HL-60 (cell line): ENCODE data around the gene MAP2.

Source experiments
- DNase-seq, 2 experiments: peaks; one replicate each; pipeline ENCODE4 v3.0.0-alpha.2; 2010 to 2020; ENCODE audit warnings: low read depth in 1 of 2, low spot score in 1 of 2
- H3K27ac ChIP-seq: fragments of 250-450 bp; sonication (Bioruptor Pico); replicated peaks from 2 replicates; pipeline ENCODE4 v1.5.1; 2020; ENCODE audit warnings: mild to moderate bottlenecking, moderate library complexity
- H3K27me3 ChIP-seq: fragments of 250-450 bp; sonication (Bioruptor Pico); 2 replicates; pipeline ENCODE4 v1.5.1; 2021; ENCODE audit warnings: mild to moderate bottlenecking, moderate library complexity; ENCODE audit not compliant: insufficient read depth, poor library complexity, severe bottlenecking
- H3K4me3 ChIP-seq: replicated peaks from 2 replicates; pipeline ENCODE4 v1.5.1; 2011; ENCODE audit warnings: mild to moderate bottlenecking, control low read depth, low read length; ENCODE audit not compliant: insufficient read depth
- GABPA ChIP-seq: IDR thresholded peaks from 2 replicates; pipeline ENCODE4 v1.6.1; 2012; ENCODE audit warnings: low read depth
- POLR2AphosphoS5 ChIP-seq: IDR thresholded peaks from 2 replicates; pipeline ENCODE4 v1.6.1; 2012; ENCODE audit warnings: low read depth
- SPI1 ChIP-seq: IDR thresholded peaks from 2 replicates; pipeline ENCODE4 v1.6.1; 2012; ENCODE audit warnings: low read depth, mild to moderate bottlenecking, borderline replicate concordance
- TF ChIP-seq, protein P1 (sequence below): IDR thresholded peaks from 2 replicates; pipeline ENCODE4 v1.6.1; 2012; ENCODE audit warnings: low read depth; ENCODE audit not compliant: insufficient replicate concordance
- TF ChIP-seq, protein P2 (sequence below): IDR thresholded peaks from one replicate; pipeline ENCODE4 v1.5.1; 2011; ENCODE audit warnings: low read length, control low read depth, inconsistent platforms; ENCODE audit not compliant: insufficient read depth

MAP2 gene

DNA sequence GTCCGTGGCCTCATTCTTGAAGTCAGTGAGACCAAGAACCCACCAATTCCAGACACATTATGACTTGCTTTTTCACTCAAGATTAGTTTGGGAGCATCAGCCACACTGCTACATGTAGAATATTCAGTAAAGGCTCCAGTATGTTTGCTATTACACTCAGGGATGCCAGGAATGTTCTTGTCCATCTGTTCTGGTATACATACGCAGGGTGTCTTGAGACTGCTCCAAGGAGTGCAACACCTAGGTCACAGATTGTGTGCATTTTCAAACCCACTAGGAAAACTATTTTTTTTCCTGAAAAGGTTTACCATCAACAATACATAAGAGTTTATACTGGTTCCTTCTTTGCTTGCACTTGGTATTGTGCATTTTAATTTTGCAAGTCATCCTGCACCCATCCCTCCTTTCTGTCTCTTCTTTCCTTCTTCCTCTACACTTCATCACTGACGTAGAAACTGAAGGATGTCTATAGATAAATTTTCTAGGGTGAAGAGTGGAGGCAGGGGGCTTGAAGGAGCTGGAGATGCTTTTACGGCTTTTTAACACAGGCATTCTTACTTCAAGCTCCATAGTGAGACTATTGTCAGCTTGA lies 35.3 kb upstream of the MAP2 start:
- H3K27me3 ChIP-seq, result no peaks in the 10 kb centered on the region
- DNase-seq, result no peak
- TF ChIP-seq SPI1 (no peak), POLR2AphosphoS5 (no peak), GABPA (no peak)
- TF ChIP-seq, protein P1, sequence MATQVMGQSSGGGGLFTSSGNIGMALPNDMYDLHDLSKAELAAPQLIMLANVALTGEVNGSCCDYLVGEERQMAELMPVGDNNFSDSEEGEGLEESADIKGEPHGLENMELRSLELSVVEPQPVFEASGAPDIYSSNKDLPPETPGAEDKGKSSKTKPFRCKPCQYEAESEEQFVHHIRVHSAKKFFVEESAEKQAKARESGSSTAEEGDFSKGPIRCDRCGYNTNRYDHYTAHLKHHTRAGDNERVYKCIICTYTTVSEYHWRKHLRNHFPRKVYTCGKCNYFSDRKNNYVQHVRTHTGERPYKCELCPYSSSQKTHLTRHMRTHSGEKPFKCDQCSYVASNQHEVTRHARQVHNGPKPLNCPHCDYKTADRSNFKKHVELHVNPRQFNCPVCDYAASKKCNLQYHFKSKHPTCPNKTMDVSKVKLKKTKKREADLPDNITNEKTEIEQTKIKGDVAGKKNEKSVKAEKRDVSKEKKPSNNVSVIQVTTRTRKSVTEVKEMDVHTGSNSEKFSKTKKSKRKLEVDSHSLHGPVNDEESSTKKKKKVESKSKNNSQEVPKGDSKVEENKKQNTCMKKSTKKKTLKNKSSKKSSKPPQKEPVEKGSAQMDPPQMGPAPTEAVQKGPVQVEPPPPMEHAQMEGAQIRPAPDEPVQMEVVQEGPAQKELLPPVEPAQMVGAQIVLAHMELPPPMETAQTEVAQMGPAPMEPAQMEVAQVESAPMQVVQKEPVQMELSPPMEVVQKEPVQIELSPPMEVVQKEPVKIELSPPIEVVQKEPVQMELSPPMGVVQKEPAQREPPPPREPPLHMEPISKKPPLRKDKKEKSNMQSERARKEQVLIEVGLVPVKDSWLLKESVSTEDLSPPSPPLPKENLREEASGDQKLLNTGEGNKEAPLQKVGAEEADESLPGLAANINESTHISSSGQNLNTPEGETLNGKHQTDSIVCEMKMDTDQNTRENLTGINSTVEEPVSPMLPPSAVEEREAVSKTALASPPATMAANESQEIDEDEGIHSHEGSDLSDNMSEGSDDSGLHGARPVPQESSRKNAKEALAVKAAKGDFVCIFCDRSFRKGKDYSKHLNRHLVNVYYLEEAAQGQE, result no peak
- TF ChIP-seq, protein P2, sequence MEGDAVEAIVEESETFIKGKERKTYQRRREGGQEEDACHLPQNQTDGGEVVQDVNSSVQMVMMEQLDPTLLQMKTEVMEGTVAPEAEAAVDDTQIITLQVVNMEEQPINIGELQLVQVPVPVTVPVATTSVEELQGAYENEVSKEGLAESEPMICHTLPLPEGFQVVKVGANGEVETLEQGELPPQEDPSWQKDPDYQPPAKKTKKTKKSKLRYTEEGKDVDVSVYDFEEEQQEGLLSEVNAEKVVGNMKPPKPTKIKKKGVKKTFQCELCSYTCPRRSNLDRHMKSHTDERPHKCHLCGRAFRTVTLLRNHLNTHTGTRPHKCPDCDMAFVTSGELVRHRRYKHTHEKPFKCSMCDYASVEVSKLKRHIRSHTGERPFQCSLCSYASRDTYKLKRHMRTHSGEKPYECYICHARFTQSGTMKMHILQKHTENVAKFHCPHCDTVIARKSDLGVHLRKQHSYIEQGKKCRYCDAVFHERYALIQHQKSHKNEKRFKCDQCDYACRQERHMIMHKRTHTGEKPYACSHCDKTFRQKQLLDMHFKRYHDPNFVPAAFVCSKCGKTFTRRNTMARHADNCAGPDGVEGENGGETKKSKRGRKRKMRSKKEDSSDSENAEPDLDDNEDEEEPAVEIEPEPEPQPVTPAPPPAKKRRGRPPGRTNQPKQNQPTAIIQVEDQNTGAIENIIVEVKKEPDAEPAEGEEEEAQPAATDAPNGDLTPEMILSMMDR, result no peak
- H3K27ac ChIP-seq, result no peak overlapping the region
- H3K4me3 ChIP-seq, result no peak overlapping the region

DNA sequence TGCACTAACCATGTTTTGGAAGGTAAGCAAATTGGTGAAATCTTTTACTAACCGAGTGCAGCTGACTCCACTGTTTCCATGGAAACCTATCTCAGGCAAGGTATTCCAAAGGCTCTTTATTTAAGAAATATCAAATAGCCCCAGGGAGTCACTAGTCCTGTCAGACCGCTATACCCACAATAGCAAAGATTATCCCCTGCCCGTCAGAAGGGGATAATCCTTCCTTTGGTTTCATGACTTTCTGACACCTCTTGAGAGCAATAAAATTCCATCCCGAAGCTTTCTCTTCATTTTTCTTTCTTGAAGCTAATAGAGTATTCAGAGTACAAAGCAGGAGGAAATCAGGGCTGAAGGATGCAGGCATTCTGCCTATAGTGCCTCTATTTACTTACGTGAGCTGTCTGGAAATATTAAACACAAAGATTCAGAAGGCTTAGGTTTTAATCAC lies 34.7 kb upstream of the MAP2 start:
- Histone ChIP-seq H3K27me3 (no peaks in the 10 kb centered on the region), H3K4me3 (no peak overlapping the region), H3K27ac (no peak overlapping the region)
- DNase-seq, result no peak
- no peak for TF ChIP-seq POLR2AphosphoS5
- TF ChIP-seq, protein P2, result no peak
- no peak for TF ChIP-seq SPI1
- TF ChIP-seq, protein P1, result no peak
- TF ChIP-seq GABPA, result no peak

DNA sequence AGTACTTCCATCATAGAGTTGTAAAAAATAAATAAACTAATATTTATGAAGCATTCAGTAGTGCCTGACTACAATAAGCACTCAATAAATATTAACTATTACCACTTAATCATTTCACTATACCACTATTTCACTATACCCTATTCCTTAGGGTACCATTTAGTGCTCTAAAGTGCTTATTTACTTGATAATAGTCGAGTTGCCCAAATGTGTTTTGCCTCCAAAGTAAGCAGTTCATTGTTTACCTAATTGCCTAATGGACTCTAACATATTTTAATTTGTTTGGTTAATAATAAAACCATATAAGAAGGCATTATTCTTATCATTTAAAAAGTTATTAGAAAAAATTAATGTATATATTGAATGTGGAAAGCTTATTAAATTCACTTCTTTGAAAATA lies 33.0 kb upstream of the MAP2 start:
- no peak overlapping the region for H3K27ac ChIP-seq
- no peak for DNase-seq
- H3K4me3 ChIP-seq, result no peak overlapping the region
- no peaks in the 10 kb centered on the region for H3K27me3 ChIP-seq
- TF ChIP-seq, protein P1, result no peak
- TF ChIP-seq, protein P2, result no peak
- TF ChIP-seq SPI1, result no peak
- TF ChIP-seq POLR2AphosphoS5, result no peak
- TF ChIP-seq GABPA, result no peak
